RPMI8226 (cell line): ENCODE results near the gene GTF3C4.

Experiments
- DNase-seq: peaks from one replicate; pipeline ENCODE4 v3.0.0-alpha.2; 2015

GTF3C4 gene, protein sequence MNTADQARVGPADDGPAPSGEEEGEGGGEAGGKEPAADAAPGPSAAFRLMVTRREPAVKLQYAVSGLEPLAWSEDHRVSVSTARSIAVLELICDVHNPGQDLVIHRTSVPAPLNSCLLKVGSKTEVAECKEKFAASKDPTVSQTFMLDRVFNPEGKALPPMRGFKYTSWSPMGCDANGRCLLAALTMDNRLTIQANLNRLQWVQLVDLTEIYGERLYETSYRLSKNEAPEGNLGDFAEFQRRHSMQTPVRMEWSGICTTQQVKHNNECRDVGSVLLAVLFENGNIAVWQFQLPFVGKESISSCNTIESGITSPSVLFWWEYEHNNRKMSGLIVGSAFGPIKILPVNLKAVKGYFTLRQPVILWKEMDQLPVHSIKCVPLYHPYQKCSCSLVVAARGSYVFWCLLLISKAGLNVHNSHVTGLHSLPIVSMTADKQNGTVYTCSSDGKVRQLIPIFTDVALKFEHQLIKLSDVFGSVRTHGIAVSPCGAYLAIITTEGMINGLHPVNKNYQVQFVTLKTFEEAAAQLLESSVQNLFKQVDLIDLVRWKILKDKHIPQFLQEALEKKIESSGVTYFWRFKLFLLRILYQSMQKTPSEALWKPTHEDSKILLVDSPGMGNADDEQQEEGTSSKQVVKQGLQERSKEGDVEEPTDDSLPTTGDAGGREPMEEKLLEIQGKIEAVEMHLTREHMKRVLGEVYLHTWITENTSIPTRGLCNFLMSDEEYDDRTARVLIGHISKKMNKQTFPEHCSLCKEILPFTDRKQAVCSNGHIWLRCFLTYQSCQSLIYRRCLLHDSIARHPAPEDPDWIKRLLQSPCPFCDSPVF

DNA sequence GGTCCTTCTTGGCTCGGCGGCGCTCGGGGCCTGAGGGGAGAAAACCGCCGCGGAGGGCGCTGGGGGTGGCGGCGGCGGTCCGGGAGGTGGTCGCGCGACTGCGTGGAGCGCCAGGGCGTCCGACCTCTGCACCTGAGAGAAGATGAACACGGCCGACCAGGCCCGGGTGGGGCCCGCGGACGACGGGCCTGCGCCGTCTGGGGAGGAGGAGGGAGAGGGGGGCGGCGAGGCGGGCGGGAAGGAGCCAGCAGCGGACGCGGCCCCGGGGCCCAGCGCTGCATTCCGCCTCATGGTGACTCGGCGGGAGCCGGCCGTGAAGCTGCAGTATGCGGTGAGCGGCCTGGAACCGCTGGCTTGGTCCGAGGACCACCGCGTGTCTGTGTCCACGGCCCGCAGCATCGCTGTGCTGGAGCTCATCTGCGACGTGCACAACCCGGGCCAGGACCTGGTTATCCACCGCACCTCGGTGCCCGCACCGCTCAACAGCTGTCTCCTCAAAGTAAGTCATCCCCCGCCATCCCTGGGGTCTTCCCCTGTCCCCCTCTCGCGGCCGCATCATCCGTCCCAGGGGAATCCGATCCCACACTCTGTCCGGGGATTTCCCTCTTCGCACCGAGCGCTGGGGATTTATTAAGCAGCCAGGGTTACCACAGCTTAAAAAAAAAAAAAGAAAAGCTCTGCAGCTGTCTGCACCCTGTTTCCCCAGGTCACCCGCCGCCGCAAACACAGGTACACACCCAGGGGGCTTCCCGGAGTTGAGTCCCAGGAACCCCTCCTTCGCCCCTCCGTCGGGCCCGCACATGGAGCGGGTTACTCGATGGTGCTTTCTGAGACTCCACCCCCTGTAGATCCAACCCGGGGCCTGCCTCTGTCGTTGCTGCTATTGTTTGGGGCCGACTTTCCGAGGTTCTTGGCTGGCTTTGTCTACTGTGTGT is at the start of gene GTF3C4:
TSS of gene GTF3C4 (plus strand) at position 8 of the 935 bp plus-strand sequence. CDS start at position 143, 135 bp downstream.
- DNase-seq = peak; percentile 64

DNA sequence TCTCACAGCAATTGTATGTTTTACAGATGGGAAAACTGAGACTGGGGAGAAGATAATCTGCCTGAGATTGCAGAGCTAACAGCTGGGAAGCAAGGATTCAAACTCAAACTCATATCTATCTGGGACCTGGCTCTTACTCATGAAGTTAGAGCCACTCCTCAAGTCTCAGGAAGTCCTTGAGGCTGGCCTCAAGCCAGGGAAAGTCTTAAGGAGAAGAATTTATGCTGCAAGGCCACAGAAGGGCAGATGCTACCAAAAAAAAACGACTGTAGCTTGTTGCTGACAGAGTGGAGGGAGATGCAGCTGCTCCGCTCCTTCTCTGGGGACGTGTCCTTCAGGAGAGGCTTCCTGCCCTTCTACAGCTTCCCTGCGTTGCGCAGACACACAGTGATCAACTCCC is 48.1 kb upstream of the GTF3C4 start:
- no peak for DNase-seq

DNA sequence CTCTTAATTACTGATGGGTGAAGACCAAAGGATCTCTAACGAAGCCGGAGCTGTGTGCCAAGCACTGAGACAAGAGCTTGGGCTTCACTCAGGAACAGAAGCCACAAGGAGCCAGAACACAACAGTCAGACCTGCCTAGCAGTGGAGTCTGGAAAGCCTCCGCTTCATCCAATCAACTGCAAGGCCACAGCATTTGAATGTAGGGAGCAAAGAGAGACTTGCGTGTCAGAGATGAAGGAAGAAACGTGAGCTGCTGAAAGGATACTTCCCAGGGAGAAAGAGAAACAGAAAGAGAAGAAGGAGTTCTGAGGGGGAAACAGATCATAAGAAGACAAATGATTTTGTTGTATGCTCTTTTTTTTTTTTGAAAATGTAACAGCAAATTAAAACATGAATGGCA is 44.0 kb upstream of the GTF3C4 start:
- no peak for DNase-seq

DNA sequence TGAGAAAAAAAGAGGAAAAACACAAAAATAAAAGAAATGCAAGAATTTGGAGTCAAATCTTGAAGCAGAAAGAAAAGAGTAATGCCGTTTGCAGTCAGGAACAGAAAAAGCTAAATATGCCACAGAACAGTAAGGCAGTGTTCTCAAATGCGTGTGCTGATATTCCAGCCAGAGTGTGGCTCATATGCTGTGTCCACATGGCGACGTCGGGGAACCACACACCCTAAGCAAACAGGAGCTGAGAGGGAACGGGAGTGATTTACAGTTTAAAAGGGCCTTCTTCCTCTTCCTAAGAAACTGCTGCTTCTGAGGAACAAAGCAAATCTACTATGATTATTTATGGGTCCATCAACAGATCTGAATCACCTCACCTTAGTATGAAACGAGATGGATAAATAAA is 43.2 kb upstream of the GTF3C4 start:
- DNase-seq = no peak

DNA sequence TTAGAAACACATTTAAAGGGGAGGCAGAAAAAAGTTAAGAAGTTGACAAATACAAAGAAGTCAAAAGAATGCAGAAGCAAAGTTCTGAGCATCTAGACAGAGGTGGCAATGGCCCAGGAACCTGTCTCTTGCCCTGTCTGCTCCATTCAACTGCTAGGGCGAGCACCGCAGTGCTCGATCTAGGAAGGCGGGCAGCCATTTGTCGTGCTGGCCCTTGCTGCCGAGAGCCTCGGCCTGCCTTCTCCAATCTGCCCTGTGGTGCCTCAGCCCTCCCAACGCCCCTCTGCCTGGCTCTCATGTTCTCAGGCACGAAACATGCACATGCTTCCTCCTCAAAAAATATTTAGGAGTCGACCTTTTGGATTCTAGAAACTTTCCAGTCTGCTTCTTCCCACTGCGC is 42.7 kb upstream of the GTF3C4 start:
- DNase-seq = no peak

DNA sequence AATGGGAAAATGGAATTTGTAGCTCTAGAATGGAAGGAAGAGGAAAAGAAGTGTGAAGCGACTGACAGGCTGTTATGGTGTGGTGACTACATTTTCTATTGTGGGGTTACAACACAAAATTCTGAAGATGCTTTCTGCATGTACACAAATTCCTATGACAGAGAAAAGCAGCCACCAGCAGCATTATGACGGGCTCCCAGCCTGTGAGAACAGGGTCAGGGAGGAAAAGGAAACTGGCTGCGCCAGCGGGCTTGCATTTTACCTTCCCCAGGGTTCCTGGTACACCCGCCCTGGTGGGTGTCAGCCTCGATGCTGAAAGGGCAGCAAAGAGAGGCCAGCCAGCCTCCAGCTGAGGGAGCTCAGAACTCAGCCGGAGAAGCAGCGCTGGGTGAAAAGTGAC is 41.5 kb upstream of the GTF3C4 start:
- no peak for DNase-seq

DNA sequence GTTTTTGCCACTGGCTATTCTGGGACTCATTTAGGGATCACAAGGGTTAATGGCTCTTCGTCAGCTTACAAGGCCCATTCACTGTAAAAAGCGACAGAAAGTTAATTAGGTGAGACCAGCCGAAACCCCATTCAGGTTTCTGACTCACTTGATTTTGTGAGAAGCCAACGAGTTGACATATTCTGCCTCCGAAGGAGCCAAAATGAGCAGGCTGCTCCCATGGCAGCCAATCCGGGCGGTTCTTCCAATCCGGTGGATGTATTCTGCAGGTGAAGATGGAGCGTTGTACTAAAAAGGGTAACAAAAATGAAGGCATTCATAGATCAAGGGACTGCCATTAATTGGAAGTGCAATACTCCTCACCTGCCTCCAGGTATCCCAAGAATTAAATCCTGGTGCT is 40.1 kb upstream of the GTF3C4 start:
- DNase-seq = no peak

DNA sequence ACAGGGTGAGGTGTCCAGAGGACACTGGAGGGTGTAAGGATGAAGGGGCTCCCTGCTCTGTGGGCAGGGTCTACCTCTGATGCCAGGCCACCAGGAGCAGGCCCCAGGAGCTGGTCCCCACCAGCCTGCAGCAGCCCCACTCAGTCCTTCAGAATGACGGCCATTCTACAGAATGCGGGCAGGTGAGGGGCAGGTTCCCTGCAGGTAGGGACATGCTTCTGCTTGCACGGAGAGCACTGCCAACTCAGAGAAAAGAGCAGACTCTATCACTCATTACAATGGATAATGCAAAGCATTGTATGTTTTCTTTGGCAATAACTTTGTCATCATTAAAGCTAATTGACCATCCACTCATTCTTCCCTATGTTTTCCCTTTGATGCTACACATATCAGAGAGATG is 39.5 kb upstream of the GTF3C4 start:
- no peak for DNase-seq

DNA sequence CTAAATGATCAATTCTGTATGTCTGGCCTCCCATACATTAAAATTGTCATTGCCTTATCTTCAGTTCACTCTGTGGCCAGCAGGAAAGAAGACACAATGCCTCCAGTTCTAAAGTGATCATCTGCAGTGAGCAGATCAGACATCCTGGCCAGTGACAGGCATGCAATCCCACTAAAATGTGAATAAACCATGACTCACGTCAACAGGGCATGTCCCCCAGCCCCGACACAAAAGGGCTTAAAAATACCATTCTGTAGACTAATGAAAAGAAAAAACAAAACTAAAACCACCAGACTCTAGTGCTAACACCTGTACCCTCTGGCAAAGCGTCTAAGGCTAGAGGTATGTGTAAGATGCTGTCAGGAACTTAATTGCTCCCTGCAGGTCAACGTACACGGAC is 39.0 kb upstream of the GTF3C4 start:
- DNase-seq = no peak

DNA sequence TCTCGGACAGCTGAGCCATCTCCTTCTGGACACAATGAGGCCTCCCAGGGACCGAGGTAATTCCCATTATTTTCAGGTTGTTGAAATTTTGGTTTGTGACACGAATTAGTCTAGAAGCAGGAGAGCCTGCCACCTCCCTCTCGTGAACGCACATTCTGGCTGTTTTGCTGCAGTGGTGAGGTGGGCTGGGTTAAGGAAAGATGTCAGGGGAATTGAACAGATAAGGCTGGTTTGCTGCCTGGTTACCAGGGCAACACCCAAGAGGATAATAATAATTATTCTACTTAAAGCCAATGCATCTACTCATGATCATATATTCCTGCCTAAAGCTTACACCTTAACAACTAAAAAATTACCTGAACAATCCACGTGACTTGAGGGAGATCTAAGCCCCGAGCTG is 38.6 kb upstream of the GTF3C4 start:
- DNase-seq = no peak

DNA sequence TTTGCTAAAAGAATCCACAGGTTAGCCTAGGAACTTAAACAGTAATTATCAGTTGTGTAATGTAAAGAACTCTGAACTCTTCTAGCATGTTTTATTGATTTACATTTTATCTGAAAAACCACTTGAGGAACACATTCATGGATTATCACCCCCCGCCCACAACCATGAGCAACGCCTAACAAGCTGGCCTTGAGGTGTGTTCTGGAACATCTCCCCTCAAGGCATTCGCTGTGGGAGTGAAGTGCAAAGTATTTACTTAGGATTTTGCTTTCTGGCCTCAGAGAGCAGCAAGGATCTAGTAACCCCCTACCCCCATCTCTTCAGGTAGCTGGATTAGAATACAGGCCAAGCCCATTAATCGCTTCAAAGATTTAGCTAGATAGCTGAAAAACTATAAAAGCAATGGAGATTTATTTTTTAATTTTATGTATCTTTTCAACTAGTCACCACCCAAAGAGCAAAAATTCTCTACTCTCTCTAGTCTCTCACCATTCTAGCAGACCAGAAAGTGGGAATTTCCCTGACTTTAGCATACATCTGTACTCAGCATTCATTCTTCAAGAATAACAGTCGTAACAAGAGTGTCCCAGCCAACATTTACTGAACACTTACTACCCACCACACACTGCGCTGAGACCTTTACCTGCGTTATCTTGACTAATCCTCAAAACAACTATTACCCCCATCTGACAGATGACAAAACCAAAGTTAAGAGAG is 37.7 kb upstream of the GTF3C4 start:
- DNase-seq = no peak

DNA sequence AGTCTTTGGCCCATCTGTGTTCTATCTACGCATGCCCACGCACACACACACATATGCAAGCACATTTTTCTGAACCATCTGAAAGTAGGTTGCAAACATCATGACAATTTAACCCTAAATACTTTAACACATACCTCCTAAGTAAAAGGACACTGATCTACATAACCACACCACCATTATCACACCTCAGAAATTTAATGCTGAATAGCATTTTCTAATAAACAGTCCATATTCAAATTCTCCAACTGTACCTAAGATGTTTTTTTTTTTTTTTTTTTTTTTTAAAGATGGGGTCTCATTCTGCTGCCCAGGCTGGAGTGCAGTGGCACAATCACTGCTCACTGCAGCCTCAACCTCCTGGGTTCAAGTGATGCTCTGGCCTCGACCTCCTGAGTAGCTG is 35.9 kb upstream of the GTF3C4 start:
- no peak for DNase-seq

DNA sequence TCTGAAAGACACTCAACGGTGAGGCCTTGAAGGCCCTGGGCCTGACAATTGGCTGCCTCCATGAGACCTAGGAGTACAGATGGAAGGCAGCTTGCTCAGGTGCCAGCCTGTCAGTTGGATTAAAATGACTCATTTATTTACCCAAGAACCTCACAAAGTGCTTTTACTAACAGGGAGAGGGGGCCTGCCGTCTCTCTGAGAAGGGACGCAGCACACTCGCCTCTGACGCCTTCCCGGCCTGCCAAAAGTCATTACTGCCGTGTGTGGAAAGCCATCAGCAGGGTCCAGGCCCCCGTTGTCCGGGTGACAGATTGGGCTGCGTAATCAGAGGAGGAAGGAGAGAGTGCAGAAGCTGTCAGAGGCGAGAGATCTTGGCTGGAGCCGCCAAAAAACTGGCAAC is 32.9 kb upstream of the GTF3C4 start:
- DNase-seq = no peak

DNA sequence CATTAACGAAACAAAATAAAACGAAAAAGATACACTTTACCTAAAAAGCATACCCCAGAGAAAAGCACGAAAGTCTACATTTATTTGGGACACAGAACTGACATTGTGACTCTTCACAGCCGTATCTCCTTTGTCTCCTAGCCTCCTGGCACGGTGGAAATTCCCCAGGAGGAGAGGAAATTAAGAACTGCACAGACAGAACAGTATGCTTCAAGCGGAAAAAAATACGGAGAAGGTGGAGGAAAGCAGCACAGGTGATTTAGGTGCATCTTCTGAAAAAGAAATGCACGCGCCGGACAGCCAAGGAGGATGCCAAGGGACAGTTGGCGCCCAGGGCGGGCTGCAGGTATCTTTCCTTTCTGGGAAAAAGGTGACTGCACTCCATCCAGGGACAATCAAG is 32.5 kb upstream of the GTF3C4 start:
- no peak for DNase-seq

DNA sequence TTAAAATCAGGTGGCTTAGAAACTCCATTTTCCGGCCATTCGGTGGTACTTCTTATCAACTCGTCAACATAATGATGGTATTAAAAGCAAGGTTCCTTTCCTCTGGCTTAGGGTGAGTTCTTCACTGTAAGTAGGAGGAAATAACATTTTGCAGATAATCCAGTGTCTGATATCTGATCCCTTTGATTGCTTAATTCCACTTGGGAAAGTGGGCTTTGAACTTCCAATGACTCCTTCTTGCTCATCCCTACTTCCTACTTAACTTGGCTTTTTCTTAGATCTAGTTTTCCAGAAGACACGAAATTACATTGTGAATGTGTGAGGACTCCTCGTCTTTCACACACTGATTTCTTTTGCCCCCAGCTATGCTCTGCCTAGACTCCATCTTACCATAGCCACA is 32.0 kb upstream of the GTF3C4 start:
- no peak for DNase-seq

DNA sequence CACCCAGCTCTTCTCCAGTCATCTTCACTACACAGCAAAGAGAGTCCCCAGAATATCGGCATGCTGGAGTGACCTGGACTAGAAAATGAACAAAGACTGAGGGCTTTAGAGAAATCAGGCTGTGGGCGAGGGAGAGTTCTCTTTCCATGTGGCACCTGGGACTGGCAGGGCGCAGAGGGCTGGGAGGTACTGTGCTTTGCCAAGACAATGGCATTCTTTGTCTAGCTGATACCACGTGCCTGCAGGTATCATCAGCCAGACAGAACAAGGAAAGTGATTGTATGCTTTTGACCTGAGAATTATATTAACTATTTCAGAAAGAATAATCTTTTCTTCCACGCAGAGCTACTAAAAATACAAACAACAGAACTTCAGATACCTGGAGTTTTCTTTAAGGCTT is 30.9 kb upstream of the GTF3C4 start:
- DNase-seq = no peak

DNA sequence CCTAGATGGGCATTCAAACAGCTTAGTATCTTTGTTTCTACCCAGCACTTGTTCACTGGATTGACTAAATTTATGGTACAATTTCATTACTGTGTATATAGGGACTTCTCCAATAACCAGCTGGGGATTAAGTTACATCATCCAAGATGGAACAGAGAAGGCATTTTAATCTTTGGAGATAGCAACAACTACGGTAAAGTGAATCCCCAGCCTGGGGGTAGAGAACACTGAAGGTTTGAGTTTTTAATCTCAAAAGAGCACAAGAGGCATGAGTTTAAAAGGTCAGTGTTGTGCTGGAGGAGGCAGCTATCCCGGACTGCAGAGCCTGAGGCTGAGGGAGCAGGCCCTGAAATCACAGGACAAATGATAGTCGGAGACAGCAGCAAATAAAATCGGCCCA is 29.0 kb upstream of the GTF3C4 start:
- DNase-seq = no peak

DNA sequence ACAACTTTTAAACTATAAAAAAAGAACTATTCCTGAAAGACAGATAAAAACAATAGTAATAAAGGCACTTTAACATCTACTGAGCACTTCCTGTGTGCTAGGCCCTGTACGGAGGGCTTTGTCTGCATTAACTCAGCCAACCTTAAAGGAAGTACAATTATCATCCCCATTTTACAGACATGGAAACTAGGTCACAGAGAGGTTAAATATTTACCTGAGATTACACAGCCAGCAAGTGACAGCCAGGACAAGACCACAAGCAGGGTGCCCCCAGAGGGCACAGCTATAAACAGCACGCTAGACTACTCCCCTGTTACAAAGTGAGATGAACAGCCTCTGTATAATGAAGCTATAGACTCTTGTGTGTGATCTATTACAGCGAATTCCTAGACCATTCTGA is 26.0 kb upstream of the GTF3C4 start:
- peak; percentile 21 for DNase-seq

DNA sequence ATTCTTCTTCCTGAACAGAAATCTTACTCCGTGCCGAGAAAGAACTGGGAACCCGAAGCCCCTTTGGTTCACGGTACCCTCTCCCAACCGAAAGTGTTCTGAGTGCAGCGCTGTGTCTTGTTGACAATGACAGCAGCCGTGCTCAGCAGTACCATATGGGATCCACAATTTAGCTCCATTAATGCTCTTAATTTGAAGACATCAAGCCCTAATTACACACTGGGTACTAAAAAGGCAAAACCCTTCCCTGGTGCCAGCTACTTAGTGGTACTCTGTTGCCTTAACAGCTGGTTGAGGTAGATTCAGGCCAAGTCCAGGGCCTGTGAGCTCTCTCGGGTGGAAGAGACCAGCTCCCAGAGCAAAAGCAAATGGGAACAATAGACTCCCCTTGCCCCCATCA is 25.0 kb upstream of the GTF3C4 start:
- no peak for DNase-seq

DNA sequence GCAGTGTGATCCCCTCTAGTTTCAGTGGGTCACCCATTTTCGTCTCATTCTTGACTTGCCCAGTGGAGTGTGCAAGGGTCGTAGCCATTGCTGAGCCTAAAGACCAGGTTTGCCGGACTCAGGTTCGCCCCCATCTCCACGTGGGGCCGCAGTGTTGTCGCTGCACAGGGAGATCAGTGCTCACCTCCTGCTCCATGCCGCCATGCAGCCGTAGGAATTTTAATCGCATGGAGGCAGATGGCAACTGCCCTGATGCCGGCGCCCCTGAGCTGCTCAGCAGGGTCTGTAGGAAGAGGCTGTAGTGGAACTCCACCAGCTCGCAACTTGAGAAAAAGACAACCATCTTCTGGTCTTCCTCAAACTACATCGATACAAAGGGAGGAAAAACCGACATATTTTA is 24.6 kb upstream of the GTF3C4 start:
- no peak for DNase-seq

DNA sequence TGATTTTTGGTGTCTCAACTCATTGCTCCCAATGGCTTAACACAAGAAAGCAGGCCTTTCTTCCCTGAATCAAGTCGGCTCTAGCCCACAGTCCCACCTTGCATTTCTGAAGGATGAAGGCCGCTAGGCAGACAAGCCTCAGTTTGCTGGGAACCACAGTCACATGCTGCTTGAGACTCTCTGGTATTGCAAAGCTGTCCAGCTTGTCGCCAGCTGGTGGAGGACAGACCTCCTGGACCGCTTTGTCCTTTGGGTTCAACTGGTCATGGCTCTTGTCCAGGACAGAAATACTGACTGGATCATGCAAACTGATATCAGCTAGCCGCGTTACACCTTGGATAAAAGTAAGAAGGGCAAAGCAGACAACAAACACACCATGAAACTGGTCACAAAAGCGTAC is 23.5 kb upstream of the GTF3C4 start:
- no peak for DNase-seq

DNA sequence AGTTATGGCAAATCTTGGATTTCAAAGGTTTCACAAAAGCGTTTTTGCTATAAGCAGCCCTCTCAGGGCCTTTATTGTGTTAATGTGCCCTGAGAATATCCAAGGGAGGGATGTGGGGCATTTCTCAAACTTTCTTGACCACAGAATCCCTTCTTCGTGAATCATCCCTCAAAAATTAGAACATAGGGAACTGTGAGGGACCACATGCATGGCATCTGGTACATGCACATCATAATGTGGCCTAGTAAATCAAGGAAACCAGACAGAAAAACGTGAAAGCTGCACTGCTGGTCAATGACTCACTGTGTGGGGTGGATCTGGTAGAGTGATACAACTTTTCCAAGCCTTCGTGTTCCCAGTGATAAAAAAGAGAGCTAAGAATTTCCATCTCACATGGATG is 22.9 kb upstream of the GTF3C4 start:
- DNase-seq = no peak

DNA sequence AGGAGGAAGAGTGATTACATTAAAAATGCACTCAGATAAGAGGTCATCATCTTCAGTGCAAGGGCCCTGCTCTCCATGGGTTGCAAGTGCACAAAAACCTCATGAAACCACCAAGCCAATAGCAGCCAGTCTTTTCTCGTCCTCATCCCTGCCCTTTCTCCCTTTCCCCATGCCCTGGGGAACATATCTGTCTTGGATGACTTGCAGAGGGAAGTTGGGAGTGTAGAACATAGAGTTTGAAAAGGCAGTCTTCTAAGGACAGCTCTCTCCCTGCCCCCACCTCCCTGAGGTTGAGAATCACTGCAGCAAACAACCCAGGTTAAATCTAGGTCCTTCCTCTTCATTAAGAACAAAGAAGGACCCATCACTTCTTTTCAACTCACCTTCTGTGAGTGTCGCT is 22.5 kb upstream of the GTF3C4 start:
- no peak for DNase-seq
